ENCODE measurements around the gene KCNJ6. TPM values are rescaled to one million over a fixed set of nuclear protein-coding genes. Genes with fewer than 3 reads are reported as not detected.

Gene KCNJ6, protein sequence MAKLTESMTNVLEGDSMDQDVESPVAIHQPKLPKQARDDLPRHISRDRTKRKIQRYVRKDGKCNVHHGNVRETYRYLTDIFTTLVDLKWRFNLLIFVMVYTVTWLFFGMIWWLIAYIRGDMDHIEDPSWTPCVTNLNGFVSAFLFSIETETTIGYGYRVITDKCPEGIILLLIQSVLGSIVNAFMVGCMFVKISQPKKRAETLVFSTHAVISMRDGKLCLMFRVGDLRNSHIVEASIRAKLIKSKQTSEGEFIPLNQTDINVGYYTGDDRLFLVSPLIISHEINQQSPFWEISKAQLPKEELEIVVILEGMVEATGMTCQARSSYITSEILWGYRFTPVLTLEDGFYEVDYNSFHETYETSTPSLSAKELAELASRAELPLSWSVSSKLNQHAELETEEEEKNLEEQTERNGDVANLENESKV
- total RNA-seq (2022; extraction: Qiagen RNA extraction; ENCODE audit: low read depth) = 1.6 to 2.9 TPM (median 2.4 TPM) in 5 replicates

GRCh38 chr21:37916310-37917051 is at the start of gene KCNJ6:
Gene KCNJ6 (minus strand): TSS chr21:37916457. CDS start chr21:37840682, 75,775 bp downstream.

Data from A549 treated with DMSO at 1 μM for 4 hours (cell line).